ENCODE data around the gene DGKI. TPM values are rescaled to one million over a fixed set of nuclear protein-coding genes. Genes with fewer than 3 reads are reported as not detected.

Gene DGKI
- total RNA-seq, 3 donors from 2014 or later (not counting 1 experiment from before 2014, with no cell fraction given) = 0.53 TPM; not detected in 2

- no peaks in the 10 kb centered on the region for H3K36me3 ChIP-seq (ENCODE audit: control insufficient read depth, insufficient read depth, low read length)
- DNase-seq (no peak), ATAC-seq (no peak)
- intact Hi-C loops (cut with micrococcal nuclease) = no loop called here
- H3K27me3 ChIP-seq (ENCODE audit: control insufficient read depth, insufficient read depth, low read length) = no peaks in the 10 kb centered on the region
- TF ChIP-seq, protein P1, sequence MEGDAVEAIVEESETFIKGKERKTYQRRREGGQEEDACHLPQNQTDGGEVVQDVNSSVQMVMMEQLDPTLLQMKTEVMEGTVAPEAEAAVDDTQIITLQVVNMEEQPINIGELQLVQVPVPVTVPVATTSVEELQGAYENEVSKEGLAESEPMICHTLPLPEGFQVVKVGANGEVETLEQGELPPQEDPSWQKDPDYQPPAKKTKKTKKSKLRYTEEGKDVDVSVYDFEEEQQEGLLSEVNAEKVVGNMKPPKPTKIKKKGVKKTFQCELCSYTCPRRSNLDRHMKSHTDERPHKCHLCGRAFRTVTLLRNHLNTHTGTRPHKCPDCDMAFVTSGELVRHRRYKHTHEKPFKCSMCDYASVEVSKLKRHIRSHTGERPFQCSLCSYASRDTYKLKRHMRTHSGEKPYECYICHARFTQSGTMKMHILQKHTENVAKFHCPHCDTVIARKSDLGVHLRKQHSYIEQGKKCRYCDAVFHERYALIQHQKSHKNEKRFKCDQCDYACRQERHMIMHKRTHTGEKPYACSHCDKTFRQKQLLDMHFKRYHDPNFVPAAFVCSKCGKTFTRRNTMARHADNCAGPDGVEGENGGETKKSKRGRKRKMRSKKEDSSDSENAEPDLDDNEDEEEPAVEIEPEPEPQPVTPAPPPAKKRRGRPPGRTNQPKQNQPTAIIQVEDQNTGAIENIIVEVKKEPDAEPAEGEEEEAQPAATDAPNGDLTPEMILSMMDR (IDR thresholded peaks at IDR 0.05) = no peak
- H3K36me3 Mint-ChIP-seq = no peaks in the 10 kb centered on the region
- no peaks in the 10 kb centered on the region for H3K4me1 ChIP-seq (ENCODE audit: control insufficient read depth, insufficient read depth, low read length)
- no peak overlapping the region for H3K27ac ChIP-seq (ENCODE audit: low read length)
- H3K27me3 Mint-ChIP-seq (ENCODE audit: low read depth in 2 of 2) = no peaks in the 10 kb centered on the region
- peaks cover 0 to 2% of the 10 kb centered on the region in 2 donors for H3K9me3 Mint-ChIP-seq
- H3K4me3 ChIP-seq (ENCODE audit: low read length) = no peak overlapping the region
- H3K4me1 Mint-ChIP-seq = no peaks in the 10 kb centered on the region
- H3K27ac Mint-ChIP-seq = no peak overlapping the region
- WGBS (ENCODE audit: insufficient coverage) = 78% methylated on average over 2 of the region's 3 CpGs
- H3K4me3 Mint-ChIP-seq = no peak overlapping the region
- H3K9me3 ChIP-seq (ENCODE audit: control insufficient read depth, insufficient read depth, low read length) = no peaks in the 10 kb centered on the region
Observed at GRCh38 chr7:137753575-137753947, 93.2 kb downstream of the DGKI start.

DNA sequence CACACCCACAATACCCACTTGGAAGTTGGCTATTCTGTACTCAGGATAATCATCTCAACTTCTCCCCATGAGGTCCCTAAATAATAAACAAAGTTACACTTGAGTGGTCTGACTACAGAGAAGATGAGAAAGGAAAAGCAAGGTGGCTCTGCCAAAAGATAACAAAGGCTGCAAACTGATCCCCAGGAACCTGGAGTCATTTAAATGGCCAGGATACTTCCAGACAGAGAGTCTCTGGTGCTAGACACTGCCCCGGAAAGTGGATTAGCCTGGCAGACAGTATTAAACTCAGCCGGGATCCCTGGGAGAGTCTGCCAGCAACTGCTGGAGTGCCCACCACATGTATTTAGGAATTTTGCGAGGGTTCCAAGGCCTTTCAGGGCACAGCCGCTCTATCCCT, 93.7 kb downstream of the DGKI start:
- Mint-ChIP-seq H3K4me1 (no peaks in the 10 kb centered on the region), H3K27me3 (ENCODE audit: low read depth in 2 of 2) (no peaks in the 10 kb centered on the region), H3K9me3 (peaks cover 0 to 2% of the 10 kb centered on the region in 2 donors), H3K27ac (no peak overlapping the region), H3K36me3 (no peaks in the 10 kb centered on the region), H3K4me3 (no peak overlapping the region)
- no peaks in the 10 kb centered on the region for H3K4me1 ChIP-seq (ENCODE audit: control insufficient read depth, insufficient read depth, low read length)
- intact Hi-C loops (cut with micrococcal nuclease) = no loop called here
- H3K4me3 ChIP-seq (ENCODE audit: low read length) = no peak overlapping the region
- WGBS (ENCODE audit: insufficient coverage) = 91% methylated on average over 3 of the region's 4 CpGs
- ATAC-seq (no peak), DNase-seq (no peak)
- H3K27me3 ChIP-seq (ENCODE audit: control insufficient read depth, insufficient read depth, low read length) = no peaks in the 10 kb centered on the region
- no peak overlapping the region for H3K27ac ChIP-seq (ENCODE audit: low read length)
- no peaks in the 10 kb centered on the region for H3K9me3 ChIP-seq (ENCODE audit: control insufficient read depth, insufficient read depth, low read length)
- H3K36me3 ChIP-seq (ENCODE audit: control insufficient read depth, insufficient read depth, low read length) = no peaks in the 10 kb centered on the region
- TF ChIP-seq, protein P1 (IDR thresholded peaks at IDR 0.05) = no peak

DNA sequence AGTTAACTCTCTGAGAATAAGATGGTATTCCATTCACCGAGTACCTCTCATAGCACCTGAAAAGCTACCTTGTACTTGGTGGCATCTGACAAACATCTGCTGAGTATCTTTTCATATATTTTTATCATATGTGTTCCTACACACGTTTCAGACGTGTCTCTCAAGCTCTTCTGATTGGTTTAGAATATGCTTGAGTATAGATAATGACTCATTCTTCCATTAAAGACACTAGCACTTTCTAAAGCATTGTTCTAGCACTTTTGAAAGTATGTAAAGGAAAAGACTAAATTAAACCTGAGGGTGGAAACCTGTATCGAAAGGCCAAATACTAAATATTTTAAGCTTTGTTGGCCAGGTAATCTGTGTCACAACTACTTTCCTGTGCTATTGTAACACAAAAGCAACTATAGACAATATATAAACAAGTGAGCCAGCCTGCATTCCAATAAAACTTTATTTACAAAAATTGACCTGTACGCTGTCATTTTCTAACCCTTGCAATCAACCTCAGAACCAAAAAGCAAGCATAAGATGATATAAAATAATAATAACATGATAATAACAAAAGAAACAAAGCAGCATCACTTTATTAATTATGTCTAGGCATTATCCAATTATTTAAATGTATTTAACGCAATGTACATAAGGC, 95.3 kb downstream of the DGKI start:
- Mint-ChIP-seq H3K4me1 (no peaks in the 10 kb centered on the region), H3K9me3 (peaks cover 0 to 2% of the 10 kb centered on the region in 2 donors), H3K36me3 (no peaks in the 10 kb centered on the region), H3K4me3 (no peak overlapping the region), H3K27me3 (ENCODE audit: low read depth in 2 of 2) (no peaks in the 10 kb centered on the region), H3K27ac (no peak overlapping the region)
- no peaks in the 10 kb centered on the region for H3K27me3 ChIP-seq (ENCODE audit: control insufficient read depth, insufficient read depth, low read length)
- no peaks in the 10 kb centered on the region for H3K36me3 ChIP-seq (ENCODE audit: control insufficient read depth, insufficient read depth, low read length)
- no peak for DNase-seq
- H3K4me3 ChIP-seq (ENCODE audit: low read length) = no peak overlapping the region
- no peak overlapping the region for H3K27ac ChIP-seq (ENCODE audit: low read length)
- ATAC-seq = no peak
- no peaks in the 10 kb centered on the region for H3K9me3 ChIP-seq (ENCODE audit: control insufficient read depth, insufficient read depth, low read length)
- 95% methylated on average over 3 of the region's 6 CpGs for WGBS (ENCODE audit: insufficient coverage)
- intact Hi-C loops (cut with micrococcal nuclease) = no loop called here
- TF ChIP-seq, protein P1 (IDR thresholded peaks at IDR 0.05) = no peak
- no peaks in the 10 kb centered on the region for H3K4me1 ChIP-seq (ENCODE audit: control insufficient read depth, insufficient read depth, low read length)

Data from natural killer cell (primary cell).